Testis (tissue), 2 donors: ENCODE results near the gene SHISA6.

Experiments used
- CTCF ChIP-seq, 3 experiments: fragments of 450-650 bp in 2 of 3; fragments of 200-600 bp in 1 of 3; sonication (generic) in 1 of 3; IDR thresholded peaks; one replicate each; pipeline ENCODE4 v1.5.1; 2016 to 2019; ENCODE audit warnings: antibody characterized with exemption in 3 of 3, mild to moderate bottlenecking in 2 of 3, moderate library complexity in 1 of 3
- POLR2A ChIP-seq: fragments of 450-650 bp; IDR thresholded peaks from one replicate; pipeline ENCODE4 v1.6.1; 2017; ENCODE audit warnings: antibody characterized with exemption, mild to moderate bottlenecking, moderate library complexity

GRCh38 chr17:11554542-11554941 is 313.5 kb downstream of the SHISA6 start:
- no peak for TF ChIP-seq CTCF (IDR thresholded peaks at IDR 0.05)
- no peak for TF ChIP-seq POLR2A
